HEK293 (cell line): ENCODE results near the gene EMP3.

Experiments used
- MEIS1 ChIP-seq: sonication (generic); formaldehyde crosslinking; IDR thresholded peaks from 2 replicates; pipeline ENCODE4 v1.8.1; 2022; ENCODE audit warnings: missing genetic modification reagents, mild to moderate bottlenecking, borderline replicate concordance
- SP2 ChIP-seq: fragments of 450-650 bp; formaldehyde crosslinking; IDR thresholded peaks from 2 replicates; pipeline ENCODE4 v1.5.1; 2016; ENCODE audit warnings: missing biosample characterization, missing genetic modification characterization
- ZBTB20 ChIP-seq: fragments of 450-650 bp; formaldehyde crosslinking; IDR thresholded peaks from 2 replicates; pipeline ENCODE4 v1.5.1; 2016; ENCODE audit warnings: missing biosample characterization, missing genetic modification characterization
- ZNF174 ChIP-seq: fragments of 450-650 bp; formaldehyde crosslinking; IDR thresholded peaks from 2 replicates; pipeline ENCODE4 v1.5.0; 2017; ENCODE audit warnings: missing biosample characterization, mild to moderate bottlenecking, missing genetic modification characterization
- ZNF776 ChIP-seq: fragments of 450-650 bp; formaldehyde crosslinking; IDR thresholded peaks from 2 replicates; pipeline ENCODE4 v1.5.0; 2017; ENCODE audit warnings: missing biosample characterization, missing genetic modification characterization, borderline replicate concordance
- ZSCAN16 ChIP-seq: fragments of 450-650 bp; formaldehyde crosslinking; IDR thresholded peaks from 2 replicates; pipeline ENCODE4 v1.5.1; 2016; ENCODE audit warnings: missing biosample characterization, missing genetic modification characterization
- ZSCAN5A ChIP-seq: fragments of 450-650 bp; formaldehyde crosslinking; IDR thresholded peaks from 2 replicates; pipeline ENCODE4 v1.5.1; 2016; ENCODE audit warnings: missing biosample characterization, missing genetic modification characterization
- TF ChIP-seq, protein P1 (sequence below): fragments of 450-650 bp; formaldehyde crosslinking; IDR thresholded peaks from 2 replicates; pipeline ENCODE4 v1.5.1; 2016; ENCODE audit warnings: missing biosample characterization, missing genetic modification characterization
- TF ChIP-seq, protein P2 (sequence below): fragments of 450-650 bp; formaldehyde crosslinking; IDR thresholded peaks from 2 replicates; pipeline ENCODE4 v1.5.1; 2016; ENCODE audit warnings: missing biosample characterization, missing genetic modification characterization, low read depth
- TF ChIP-seq, protein P3 (sequence below): fragments of 450-650 bp; formaldehyde crosslinking; IDR thresholded peaks from 2 replicates; pipeline ENCODE4 v1.5.1; 2016; ENCODE audit warnings: missing biosample characterization, missing genetic modification characterization
- TF ChIP-seq, protein P4 (sequence below): fragments of 450-650 bp; formaldehyde crosslinking; IDR thresholded peaks from 2 replicates; pipeline ENCODE4 v1.5.1; 2016; ENCODE audit warnings: missing biosample characterization, missing genetic modification characterization

DNA sequence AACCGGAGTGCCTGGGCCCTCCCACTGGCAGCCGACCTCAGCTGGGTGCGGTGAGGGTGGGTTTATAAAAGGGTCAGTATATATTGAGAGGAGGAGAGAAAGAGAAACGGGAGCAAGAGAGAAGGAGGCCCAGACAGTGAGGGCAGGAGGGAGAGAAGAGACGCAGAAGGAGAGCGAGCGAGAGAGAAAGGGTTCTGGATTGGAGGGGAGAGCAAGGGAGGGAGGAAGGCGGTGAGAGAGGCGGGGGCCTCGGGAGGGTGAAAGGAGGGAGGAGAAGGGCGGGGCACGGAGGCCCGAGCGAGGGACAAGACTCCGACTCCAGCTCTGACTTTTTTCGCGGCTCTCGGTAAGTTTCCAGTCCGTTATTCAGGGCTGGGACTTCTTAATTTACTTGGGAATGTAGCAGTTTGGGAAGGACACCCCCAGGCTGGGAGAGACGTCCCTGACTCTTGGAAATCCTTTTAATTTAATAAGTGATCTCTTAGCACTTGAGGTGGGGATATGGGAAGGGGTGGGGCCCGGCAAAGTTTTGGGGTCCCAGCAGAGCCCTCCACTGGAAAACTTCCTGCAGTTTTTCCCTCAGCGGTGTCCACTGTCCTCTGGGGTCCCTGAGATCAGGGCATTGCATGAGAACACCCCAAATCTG, at the start of gene EMP3:
- TF ChIP-seq ZNF776 (tag by site-specific recombination) (no peak), ZSCAN5A (no peak), ZSCAN16 (tag by site-specific recombination) (no peak), ZBTB20 (tag by site-specific recombination) (peak; percentile 75), ZNF174 (no peak), SP2 (tag by site-specific recombination) (peak; percentile 95), MEIS1 (CRISPR knock-in tag) (no peak)
- TF ChIP-seq, protein P1, sequence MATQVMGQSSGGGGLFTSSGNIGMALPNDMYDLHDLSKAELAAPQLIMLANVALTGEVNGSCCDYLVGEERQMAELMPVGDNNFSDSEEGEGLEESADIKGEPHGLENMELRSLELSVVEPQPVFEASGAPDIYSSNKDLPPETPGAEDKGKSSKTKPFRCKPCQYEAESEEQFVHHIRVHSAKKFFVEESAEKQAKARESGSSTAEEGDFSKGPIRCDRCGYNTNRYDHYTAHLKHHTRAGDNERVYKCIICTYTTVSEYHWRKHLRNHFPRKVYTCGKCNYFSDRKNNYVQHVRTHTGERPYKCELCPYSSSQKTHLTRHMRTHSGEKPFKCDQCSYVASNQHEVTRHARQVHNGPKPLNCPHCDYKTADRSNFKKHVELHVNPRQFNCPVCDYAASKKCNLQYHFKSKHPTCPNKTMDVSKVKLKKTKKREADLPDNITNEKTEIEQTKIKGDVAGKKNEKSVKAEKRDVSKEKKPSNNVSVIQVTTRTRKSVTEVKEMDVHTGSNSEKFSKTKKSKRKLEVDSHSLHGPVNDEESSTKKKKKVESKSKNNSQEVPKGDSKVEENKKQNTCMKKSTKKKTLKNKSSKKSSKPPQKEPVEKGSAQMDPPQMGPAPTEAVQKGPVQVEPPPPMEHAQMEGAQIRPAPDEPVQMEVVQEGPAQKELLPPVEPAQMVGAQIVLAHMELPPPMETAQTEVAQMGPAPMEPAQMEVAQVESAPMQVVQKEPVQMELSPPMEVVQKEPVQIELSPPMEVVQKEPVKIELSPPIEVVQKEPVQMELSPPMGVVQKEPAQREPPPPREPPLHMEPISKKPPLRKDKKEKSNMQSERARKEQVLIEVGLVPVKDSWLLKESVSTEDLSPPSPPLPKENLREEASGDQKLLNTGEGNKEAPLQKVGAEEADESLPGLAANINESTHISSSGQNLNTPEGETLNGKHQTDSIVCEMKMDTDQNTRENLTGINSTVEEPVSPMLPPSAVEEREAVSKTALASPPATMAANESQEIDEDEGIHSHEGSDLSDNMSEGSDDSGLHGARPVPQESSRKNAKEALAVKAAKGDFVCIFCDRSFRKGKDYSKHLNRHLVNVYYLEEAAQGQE: no peak; the same call in 1 of the 2 replicates
- TF ChIP-seq, protein P2, sequence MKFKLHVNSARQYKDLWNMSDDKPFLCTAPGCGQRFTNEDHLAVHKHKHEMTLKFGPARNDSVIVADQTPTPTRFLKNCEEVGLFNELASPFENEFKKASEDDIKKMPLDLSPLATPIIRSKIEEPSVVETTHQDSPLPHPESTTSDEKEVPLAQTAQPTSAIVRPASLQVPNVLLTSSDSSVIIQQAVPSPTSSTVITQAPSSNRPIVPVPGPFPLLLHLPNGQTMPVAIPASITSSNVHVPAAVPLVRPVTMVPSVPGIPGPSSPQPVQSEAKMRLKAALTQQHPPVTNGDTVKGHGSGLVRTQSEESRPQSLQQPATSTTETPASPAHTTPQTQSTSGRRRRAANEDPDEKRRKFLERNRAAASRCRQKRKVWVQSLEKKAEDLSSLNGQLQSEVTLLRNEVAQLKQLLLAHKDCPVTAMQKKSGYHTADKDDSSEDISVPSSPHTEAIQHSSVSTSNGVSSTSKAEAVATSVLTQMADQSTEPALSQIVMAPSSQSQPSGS: no peak
- TF ChIP-seq, protein P3, sequence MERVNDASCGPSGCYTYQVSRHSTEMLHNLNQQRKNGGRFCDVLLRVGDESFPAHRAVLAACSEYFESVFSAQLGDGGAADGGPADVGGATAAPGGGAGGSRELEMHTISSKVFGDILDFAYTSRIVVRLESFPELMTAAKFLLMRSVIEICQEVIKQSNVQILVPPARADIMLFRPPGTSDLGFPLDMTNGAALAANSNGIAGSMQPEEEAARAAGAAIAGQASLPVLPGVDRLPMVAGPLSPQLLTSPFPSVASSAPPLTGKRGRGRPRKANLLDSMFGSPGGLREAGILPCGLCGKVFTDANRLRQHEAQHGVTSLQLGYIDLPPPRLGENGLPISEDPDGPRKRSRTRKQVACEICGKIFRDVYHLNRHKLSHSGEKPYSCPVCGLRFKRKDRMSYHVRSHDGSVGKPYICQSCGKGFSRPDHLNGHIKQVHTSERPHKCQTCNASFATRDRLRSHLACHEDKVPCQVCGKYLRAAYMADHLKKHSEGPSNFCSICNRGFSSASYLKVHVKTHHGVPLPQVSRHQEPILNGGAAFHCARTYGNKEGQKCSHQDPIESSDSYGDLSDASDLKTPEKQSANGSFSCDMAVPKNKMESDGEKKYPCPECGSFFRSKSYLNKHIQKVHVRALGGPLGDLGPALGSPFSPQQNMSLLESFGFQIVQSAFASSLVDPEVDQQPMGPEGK (tag by site-specific recombination): peak; percentile 95
- TF ChIP-seq, protein P4, sequence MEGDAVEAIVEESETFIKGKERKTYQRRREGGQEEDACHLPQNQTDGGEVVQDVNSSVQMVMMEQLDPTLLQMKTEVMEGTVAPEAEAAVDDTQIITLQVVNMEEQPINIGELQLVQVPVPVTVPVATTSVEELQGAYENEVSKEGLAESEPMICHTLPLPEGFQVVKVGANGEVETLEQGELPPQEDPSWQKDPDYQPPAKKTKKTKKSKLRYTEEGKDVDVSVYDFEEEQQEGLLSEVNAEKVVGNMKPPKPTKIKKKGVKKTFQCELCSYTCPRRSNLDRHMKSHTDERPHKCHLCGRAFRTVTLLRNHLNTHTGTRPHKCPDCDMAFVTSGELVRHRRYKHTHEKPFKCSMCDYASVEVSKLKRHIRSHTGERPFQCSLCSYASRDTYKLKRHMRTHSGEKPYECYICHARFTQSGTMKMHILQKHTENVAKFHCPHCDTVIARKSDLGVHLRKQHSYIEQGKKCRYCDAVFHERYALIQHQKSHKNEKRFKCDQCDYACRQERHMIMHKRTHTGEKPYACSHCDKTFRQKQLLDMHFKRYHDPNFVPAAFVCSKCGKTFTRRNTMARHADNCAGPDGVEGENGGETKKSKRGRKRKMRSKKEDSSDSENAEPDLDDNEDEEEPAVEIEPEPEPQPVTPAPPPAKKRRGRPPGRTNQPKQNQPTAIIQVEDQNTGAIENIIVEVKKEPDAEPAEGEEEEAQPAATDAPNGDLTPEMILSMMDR (tag by site-specific recombination): no peak
